PC-3 (cell line): ENCODE results near the gene CCNL1. TPM values are rescaled to one million over a fixed set of nuclear protein-coding genes. Genes with fewer than 3 reads are reported as not detected.

Experiments used
- ATAC-seq: fragments of 200-7000 bp; cut with Tn5 transposase; 2 replicates; pipeline ENCODE4 v1.9.1; 2020; ENCODE audit warnings: mild to moderate bottlenecking, moderate library complexity
- BruUV-seq: library from RNA; stranded (reverse); fragments of 400-500 nt; replicated peaks from 2 replicates; lab custom pipeline; 2021; lab: Mats Ljungman, UMichigan
- CTCF ChIA-PET: fragments of 300-600 bp; sonication (Branson Sonifier 250); formaldehyde crosslinking; loops from one replicate; lab custom pipeline; 2022; ENCODE audit warnings: antibody characterized with exemption; lab: Charles Lee
- POLR2A ChIA-PET: fragments of 300-600 bp; sonication (Branson Sonifier 250); formaldehyde crosslinking; loops from one replicate; lab custom pipeline; 2022; ENCODE audit warnings: antibody characterized with exemption; ENCODE audit not compliant: unreplicated experiment; lab: Charles Lee
- DNase-seq: peaks from one replicate; pipeline ENCODE4 v3.0.0-alpha.2; 2015
- H2AFZ ChIP-seq: fragments of 300-600 bp; sonication (generic); 2 replicates; pipeline ENCODE4 v1.6.0; 2016; ENCODE audit warnings: antibody characterized with exemption, low read length
- H3F3A ChIP-seq: fragments of 300-600 bp; sonication (generic); one replicate; pipeline ENCODE4 v1.6.0; 2017; ENCODE audit warnings: antibody characterized with exemption, low read length, control low read depth, mild to moderate bottlenecking; ENCODE audit not compliant: unreplicated experiment
- H3K27ac ChIP-seq: fragments of 300-600 bp; sonication (generic); 2 replicates; pipeline ENCODE4 v1.5.1; 2016; ENCODE audit warnings: mild to moderate bottlenecking, low read length
- H3K27me3 ChIP-seq: fragments of 300-600 bp; sonication (generic); 2 replicates; pipeline ENCODE4 v1.6.1; 2016; ENCODE audit warnings: low read length, mixed read lengths
- H3K36me3 ChIP-seq: fragments of 300-600 bp; sonication (generic); 2 replicates; pipeline ENCODE4 v1.6.1; 2016; ENCODE audit warnings: low read depth, mixed run types, low read length, mixed read lengths
- H3K4me1 ChIP-seq: fragments of 300-600 bp; sonication (generic); 2 replicates; pipeline ENCODE4 v1.5.1; 2016; ENCODE audit warnings: low read length; ENCODE audit not compliant: insufficient read depth
- H3K4me2 ChIP-seq: fragments of 300-600 bp; sonication (generic); 2 replicates; pipeline ENCODE4 v1.6.0; 2016; ENCODE audit warnings: low read length
- H3K4me3 ChIP-seq: fragments of 300-600 bp; sonication (generic); 2 replicates; pipeline ENCODE4 v1.5.1; 2016; ENCODE audit warnings: mild to moderate bottlenecking, low read length, mixed read lengths
- H3K79me2 ChIP-seq: fragments of 300-600 bp; sonication (generic); 2 replicates; pipeline ENCODE4 v1.6.1; 2017; ENCODE audit warnings: low read length, mixed read lengths
- H3K9ac ChIP-seq: fragments of 300-600 bp; sonication (generic); 2 replicates; pipeline ENCODE4 v1.6.0; 2016; ENCODE audit warnings: mild to moderate bottlenecking, low read length
- H3K9me2 ChIP-seq: fragments of 300-600 bp; sonication (generic); replicated peaks from 2 replicates; pipeline ENCODE4 v1.6.1; 2016; ENCODE audit warnings: mixed run types, low read length, mixed read lengths
- H3K9me3 ChIP-seq: fragments of 300-600 bp; sonication (generic); 2 replicates; pipeline ENCODE4 v1.6.1; 2016; ENCODE audit warnings: low read length, mixed read lengths
- H4K20me1 ChIP-seq: fragments of 300-600 bp; sonication (generic); 2 replicates; pipeline ENCODE4 v1.6.1; 2016; ENCODE audit warnings: low read length, mixed read lengths
- EZH2 ChIP-seq: fragments of 300-600 bp; sonication (generic); IDR thresholded peaks from one replicate; pipeline ENCODE4 v1.6.1; 2017; ENCODE audit warnings: antibody characterized with exemption, mild to moderate bottlenecking, low read length; ENCODE audit not compliant: unreplicated experiment
- EZH2phosphoT487 ChIP-seq: fragments of 300-600 bp; sonication (generic); IDR thresholded peaks from 2 replicates; pipeline ENCODE4 v1.6.1; 2018; ENCODE audit warnings: mild to moderate bottlenecking, antibody characterized with exemption, low read length, borderline replicate concordance
- intact Hi-C: fragments of 100-400 bp; cut with micrococcal nuclease; formaldehyde crosslinking; loops from 2 replicates; pipeline ENCODE4 v1.9.0; 2023
- total RNA-seq: library from RNA; depleted of rRNA; stranded (reverse); fragments of >200 nt; gene quantifications from 2 replicates; pipeline ENCODE4 v1.2.3, GENCODE V29; 2014
- TF ChIP-seq, protein P1 (sequence below): fragments of 300-600 bp; sonication (generic); conservative IDR thresholded peaks from 2 replicates; pipeline ENCODE4 v1.5.1; 2017; ENCODE audit warnings: antibody characterized with exemption, low read depth, mild to moderate bottlenecking, low read length

CCNL1 gene
- total RNA-seq, 1 experiment from 2014 or later, result 231 TPM

- intact Hi-C loops, result no loop called here
- H3K4me3 ChIP-seq, result no peak overlapping the region
- no peaks in the 10 kb centered on the region for H3K9me3 ChIP-seq
- no peaks in the 10 kb centered on the region; the same call in 1 of the 2 replicates for H3K9me2 ChIP-seq
- ATAC-seq (no peak), DNase-seq (no peak)
- ChIA-PET CTCF (interaction anchor here (0.6 kb wide), 1 partner anchor 1035 kb away, joined by 7 read pairs; no protein-coding TSS in a partner anchor), POLR2A (interaction anchor here (0.9 kb wide), 1 partner anchor 28 kb away, joined by 5 read pairs; no protein-coding TSS in a partner anchor)
- H3F3A ChIP-seq, result no peaks in the 10 kb centered on the region
- no peaks in the 10 kb centered on the region for H3K27me3 ChIP-seq
- H3K27ac ChIP-seq, result no peak overlapping the region
- H3K9ac ChIP-seq, result no peak overlapping the region
- H3K4me1 ChIP-seq, result peaks cover 46% of the 10 kb centered on the region
- H4K20me1 ChIP-seq, result no peaks in the 10 kb centered on the region
- BruUV-seq, result no TSS peak
- H2AFZ ChIP-seq, result no peak overlapping the region
- H3K4me2 ChIP-seq, result no peak overlapping the region
- no peak for TF ChIP-seq EZH2
- TF ChIP-seq EZH2phosphoT487, result no peak
- TF ChIP-seq, protein P1, sequence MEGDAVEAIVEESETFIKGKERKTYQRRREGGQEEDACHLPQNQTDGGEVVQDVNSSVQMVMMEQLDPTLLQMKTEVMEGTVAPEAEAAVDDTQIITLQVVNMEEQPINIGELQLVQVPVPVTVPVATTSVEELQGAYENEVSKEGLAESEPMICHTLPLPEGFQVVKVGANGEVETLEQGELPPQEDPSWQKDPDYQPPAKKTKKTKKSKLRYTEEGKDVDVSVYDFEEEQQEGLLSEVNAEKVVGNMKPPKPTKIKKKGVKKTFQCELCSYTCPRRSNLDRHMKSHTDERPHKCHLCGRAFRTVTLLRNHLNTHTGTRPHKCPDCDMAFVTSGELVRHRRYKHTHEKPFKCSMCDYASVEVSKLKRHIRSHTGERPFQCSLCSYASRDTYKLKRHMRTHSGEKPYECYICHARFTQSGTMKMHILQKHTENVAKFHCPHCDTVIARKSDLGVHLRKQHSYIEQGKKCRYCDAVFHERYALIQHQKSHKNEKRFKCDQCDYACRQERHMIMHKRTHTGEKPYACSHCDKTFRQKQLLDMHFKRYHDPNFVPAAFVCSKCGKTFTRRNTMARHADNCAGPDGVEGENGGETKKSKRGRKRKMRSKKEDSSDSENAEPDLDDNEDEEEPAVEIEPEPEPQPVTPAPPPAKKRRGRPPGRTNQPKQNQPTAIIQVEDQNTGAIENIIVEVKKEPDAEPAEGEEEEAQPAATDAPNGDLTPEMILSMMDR, result no peak
- H3K79me2 ChIP-seq, result no peaks in the 10 kb centered on the region
- H3K36me3 ChIP-seq, result no peaks in the 10 kb centered on the region
These were observed 42.7 kb downstream of the CCNL1 start for GRCh38 chr3:157117206-157117605.

- Histone ChIP-seq H3K4me2 (no peak overlapping the region), H3K36me3 (no peaks in the 10 kb centered on the region), H3K9ac (no peak overlapping the region), H2AFZ (no peak overlapping the region), H3K4me3 (no peak overlapping the region), H3K79me2 (no peaks in the 10 kb centered on the region), H3F3A (no peaks in the 10 kb centered on the region), H3K27me3 (no peaks in the 10 kb centered on the region), H3K27ac (no peak overlapping the region), H3K9me3 (no peaks in the 10 kb centered on the region), H3K4me1 (peaks cover 34% of the 10 kb centered on the region), H3K9me2 (no peaks in the 10 kb centered on the region; the same call in 1 of the 2 replicates), H4K20me1 (no peaks in the 10 kb centered on the region)
- DNase-seq (no peak), ATAC-seq (no peak)
- TF ChIP-seq EZH2 (no peak), EZH2phosphoT487 (no peak)
- TF ChIP-seq, protein P1, result no peak
- CTCF ChIA-PET, result interaction anchor here (0.6 kb wide), 1 partner anchor 82 kb away, joined by 3 read pairs; no protein-coding TSS in a partner anchor
- BruUV-seq, result no TSS peak
- POLR2A ChIA-PET, result interaction anchor here (0.6 kb wide), 1 partner anchor 29 kb away, joined by 3 read pairs; no protein-coding TSS in a partner anchor
- intact Hi-C loops, result no loop called here
These were observed 43.9 kb downstream of the CCNL1 start for GRCh38 chr3:157116017-157116416.
